HCEC 1CT (cell line): ENCODE data around the gene KCNN2.
A peak's percentile ranks its signal among the peaks of the same experiment; 100 is the strongest.

Experiments used
- DNase-seq: peaks from one replicate; pipeline ENCODE4 v3.0.0-alpha.2; 2017

The KCNN2 gene

DNA sequence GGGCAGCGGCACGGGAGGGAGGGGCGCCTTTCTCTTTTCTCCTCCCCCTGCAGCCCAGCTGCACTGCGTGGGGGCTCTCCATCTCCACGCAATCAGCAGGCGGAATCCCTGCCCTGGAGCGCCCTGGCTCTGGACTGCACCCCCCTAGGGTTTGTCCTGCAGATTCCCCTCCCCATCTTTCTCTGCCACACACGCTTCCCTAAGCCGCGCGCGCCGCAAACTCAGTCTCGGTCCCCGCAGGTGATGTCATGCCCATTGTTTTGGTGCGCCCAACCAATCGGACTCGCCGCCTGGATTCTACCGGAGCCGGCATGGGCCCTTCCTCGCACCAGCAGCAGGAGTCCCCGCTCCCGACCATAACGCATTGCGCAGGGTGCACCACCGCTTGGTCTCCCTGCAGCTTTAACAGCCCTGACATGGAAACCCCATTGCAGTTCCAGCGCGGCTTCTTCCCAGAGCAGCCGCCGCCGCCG lies at the start of gene KCNN2:
KCNN2 (plus strand) TSS at position 347 of the 473 bp plus-strand sequence; CDS start at position 417, 70 bp downstream.
- no peak for DNase-seq

DNA sequence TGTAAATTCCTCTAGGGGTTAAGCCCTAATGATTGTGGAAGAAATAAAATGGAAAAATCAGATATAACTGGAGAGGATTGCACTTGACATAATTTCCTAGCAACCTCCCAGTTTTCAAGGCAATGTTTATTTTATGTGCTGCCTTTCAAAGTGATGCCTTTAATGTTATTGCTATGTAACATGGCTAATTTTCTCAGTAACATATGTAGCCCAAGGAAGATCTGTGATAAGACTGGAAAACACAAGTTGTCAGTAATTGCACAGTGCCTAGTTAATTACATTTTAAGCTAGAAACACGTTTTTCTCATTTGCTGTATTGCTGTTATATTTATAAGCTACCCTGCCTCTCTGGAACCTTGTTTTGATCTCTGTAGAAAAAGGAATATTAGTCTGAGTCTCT lies 49.2 kb upstream of the KCNN2 start:
- no peak for DNase-seq

DNA sequence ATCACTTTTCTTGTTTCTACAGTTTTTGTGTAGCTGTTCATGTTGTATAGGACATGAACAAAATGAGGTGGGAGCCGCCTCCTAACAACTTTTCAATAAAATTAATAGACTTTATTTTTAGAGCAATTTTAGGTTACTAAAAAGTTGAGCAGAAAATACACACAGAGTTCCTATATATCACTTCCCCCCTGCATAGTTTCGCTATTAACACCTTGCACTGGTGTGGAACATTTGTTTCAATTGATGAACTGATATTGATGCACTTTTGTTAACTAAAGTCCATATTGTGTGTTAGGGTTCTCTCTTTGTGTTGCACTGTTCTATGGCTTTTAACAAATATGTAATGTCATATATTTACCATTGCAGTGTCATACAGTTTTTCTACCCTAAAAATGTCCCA lies 47.8 kb upstream of the KCNN2 start:
- DNase-seq: no peak

DNA sequence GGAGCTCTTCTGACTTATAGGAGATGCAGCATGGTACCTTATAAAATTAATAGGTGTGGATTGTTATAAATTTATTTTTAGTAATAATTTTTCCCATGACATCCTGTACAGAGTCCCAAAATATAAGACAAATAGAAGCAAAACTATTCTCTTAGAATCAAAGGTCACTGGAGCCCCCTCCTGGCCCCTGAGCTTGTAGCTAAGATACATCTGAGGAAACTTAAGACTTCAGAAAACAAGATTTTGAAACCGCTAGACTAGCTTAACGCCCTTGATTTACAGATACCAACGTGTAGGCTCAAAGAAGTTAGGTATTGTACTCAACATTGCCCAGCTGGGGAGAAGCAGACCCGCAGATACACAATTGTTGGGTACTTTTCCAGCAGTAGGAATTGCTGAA lies 45.7 kb upstream of the KCNN2 start:
- no peak for DNase-seq

DNA sequence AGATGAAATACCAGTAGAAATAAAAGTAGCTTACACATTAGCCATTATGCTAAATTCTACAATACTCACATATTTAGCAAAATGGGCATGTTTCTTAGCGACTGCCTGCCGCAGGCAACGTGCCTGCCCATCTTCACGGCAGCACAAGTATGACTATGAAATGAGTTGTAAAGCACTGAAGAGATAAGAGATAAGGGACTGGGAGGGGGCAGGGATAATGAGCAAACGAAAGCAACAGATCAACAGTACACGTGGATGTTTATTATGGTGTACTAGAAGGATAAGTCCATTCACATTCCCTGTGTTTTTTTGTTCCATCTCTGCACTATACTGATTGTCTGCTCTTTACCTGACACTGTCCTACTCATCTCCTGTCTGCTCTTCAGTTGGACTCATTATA lies 44.1 kb upstream of the KCNN2 start:
- no peak for DNase-seq

DNA sequence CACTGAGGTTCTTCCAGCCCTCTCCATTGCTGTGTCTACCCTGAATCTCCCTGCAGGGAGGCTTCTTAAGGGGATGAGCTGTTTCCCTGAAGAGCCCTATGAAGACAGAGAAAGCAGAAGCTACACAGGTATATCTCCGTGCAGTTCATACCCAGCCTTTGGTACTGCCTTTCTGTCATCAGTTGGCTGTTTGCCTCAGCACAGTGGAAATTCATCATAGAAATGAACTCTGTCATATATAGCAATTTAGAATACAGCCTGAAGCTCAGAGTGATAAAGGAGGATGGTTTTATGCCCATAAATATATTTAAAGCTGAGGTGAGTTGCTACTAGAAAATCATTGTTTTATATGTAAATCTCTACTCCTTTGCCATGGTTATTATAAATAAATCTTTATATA lies 42.6 kb upstream of the KCNN2 start:
- no peak for DNase-seq

DNA sequence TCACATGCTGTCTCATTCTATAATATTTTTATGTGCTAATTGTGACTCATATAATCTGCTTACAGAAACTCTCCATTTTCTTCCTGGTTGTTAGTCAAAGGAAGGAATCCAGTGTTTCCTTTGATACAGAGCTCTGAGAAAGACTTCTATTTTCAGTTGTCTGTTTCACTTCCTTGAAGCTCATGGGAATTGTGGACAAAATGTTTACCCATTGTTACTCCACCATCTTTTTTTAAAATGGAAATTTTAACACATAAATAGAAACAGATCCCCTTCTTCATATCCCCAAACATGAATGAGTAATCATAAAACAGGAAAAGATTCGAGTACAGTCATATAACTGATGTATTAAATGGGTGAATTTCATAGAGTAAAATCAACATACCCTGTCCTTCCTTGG lies 42.0 kb upstream of the KCNN2 start:
- DNase-seq: peak; percentile 35

DNA sequence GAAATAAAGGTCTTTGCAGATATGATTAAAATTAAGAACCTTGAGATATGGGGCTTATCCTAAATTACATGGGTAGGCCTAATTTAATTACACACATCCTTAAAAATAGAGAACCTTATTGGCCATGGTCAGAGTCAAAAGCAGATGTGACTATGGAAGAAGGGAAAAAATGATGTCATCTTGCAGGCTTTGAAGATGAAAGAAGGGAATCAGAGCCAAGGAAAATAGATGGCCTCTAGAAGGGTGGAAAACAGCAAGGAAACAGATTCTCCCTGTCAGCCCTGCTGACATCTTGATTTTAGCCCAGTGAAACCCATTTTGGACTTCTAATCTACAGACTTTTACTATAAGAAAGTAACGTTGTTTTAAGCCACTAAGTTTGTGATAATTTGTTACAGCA lies 37.6 kb upstream of the KCNN2 start:
- DNase-seq: no peak

DNA sequence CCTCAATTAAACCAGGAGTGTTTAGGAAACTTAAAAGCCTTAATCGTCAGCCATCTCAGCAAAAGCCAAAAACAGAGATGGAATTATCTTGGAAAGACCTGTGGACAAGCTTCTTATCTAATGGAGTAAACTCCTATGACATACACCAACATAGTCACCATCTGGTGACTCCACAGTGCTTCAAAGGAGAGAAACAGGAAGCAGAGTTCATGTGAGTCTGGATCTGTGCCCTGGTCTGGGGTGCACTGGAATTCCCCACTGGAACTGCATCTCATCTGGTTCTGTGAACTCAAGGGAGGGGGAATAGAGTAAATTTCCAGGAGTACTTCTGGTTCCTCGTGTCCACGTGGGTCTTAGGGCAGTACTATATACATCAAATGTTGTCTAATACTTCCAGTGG lies 36.3 kb upstream of the KCNN2 start:
- peak; percentile 9 for DNase-seq

DNA sequence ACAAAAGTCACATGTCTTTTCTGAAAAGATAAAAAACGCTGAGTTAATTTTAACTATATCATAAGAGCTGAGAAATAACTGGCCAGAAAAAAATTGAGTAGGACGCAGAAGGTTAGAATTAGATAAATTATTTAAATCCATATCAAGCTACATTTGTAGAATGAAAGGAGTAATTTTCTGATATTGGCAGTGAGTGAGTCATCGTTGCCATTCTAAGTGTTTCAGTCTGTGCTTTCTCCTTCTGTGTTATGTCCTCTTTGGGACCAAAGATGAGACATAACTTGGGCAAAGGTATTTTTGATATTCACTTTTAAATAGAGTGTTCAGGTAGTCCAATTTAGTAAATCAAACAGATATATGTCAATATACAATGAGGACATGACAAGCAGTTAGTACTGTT lies 34.4 kb upstream of the KCNN2 start:
- no peak for DNase-seq

DNA sequence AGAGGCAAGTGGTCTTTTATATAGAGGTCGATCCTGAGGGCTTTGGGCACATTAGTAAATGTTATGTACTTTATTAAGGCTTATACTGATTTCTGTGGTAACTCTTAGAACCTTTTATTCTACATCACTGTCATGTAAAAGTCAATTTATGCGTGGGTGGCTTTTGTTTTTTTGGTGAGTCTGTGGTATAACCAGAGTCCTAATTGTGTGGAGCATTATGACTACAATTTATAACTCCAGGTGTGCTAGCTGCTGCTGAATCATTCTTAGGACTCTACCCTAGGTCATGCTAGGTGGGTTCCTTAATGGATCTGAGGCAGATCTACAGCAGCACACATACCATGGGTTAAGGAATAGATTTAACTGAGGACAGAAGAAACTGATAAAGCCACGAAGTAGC lies 33.9 kb upstream of the KCNN2 start:
- DNase-seq: no peak

DNA sequence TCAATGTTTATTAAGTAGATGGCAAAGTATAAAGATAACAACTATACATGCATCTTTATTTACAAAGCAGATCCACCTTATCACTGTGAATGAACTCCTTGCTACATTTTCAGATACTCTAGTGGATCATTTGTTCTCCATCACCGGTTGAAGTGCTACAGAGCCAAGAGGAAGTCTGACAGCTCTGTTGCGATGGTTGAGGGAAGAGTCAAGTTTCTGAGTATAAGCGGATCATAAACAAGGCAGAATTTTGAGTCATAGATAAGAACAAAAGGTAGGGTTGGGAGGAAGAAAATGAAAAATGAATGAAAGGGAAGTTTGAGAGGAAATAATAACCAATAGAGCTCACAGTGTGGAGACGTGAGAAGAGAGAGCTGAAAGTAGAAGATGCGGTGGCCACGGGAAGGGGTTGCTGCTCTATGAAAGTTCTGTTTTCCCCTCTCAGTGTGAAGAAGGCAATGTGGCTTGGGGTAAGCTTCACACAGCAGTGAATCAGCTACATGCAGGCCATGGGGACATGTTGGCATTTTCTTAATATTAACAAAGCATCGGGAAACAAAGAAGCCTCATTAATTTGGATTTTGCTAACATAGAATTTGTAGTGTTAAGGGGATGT lies 30.8 kb upstream of the KCNN2 start:
- no peak for DNase-seq

DNA sequence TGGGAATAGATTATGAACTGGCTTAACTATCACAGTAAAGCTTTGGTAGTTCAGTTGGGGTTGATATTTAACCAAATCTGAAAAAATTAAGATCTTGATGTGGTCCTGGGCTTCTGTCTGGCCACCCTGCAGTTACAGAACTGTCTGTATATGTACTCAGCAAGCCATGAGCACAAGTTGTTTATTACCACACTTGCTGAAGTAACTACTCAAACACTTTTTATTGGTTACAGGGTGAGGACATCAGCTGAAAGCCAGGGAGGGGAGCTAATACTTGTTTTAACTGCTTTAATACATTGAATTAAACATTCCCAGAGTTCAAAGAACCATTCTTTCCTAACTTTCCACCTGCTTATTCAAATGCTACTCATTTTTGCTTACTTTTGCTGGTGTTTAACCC lies 29.4 kb upstream of the KCNN2 start:
- DNase-seq: no peak

DNA sequence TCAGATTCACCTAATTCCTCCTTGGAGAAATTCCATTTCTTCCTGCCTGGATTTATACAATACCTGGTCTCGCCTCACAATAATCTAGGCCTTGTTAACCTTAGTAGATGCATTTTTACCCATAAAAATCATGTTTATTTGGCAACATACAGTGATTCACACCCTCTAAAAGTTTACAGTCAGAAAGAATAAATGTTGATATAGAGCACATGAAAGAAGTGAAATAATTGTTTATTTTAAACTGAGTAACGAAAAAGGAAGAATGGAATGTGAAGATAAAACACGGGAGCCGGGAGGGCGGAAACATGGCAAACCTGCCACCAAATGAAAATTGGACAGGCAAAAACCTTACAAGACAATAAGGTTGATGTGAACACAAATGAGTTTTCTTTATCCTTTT lies 28.9 kb upstream of the KCNN2 start:
- DNase-seq: no peak

DNA sequence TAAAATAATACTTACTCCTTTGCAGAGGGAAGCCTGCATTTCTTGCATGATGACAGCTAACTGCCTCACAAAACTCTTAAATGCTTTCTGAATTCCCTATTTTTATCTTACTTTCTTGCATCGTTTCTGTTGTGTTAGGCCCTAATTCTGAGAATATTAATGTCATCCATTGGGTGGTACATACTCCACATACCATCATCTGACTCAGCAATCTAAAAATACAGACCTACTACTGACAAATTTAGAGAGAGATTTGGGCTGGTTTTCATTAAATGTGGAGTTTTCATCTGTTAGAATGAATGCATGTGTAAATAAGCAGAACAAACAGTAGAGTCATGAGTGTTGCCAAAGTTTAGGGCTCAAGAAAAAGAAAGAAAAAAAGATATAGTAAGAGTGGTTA lies 26.5 kb upstream of the KCNN2 start:
- DNase-seq: no peak

DNA sequence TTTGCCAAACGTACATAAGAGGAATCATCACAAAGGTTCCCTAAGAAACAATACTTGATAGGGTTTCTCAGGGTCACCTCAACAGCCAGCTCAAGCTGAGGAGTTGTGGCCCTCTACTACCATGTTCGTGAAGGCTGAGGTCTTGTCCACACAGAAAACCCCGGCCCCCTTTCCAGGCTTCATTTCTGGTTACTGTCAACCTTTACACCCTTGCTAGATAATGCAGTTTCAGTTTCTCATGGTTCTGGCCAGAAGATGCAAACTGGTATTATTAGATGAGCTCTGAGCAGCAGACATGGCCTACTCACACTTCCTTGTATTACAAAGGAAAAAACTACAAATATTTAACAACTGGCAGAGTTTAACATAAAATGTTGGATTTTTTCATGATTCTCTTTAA lies 22.8 kb upstream of the KCNN2 start:
- DNase-seq: no peak

DNA sequence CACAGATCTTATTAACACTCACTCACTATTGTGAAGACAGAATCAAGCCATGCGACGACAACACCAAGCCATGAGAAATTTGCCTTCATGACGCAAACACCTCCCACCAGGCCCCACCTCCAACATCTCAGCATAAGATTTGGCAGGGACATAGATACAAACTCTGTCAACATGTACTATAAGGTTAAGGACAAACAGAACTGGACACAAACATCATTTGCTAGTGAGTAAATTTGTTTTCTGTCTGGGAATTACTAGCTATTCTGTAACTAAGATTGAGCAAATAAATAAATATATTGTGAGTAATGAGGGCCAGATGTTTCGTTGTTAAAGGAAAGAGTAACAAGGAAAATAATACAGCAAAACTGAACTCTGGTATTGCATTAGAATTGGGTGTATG lies 15.7 kb upstream of the KCNN2 start:
- no peak for DNase-seq

DNA sequence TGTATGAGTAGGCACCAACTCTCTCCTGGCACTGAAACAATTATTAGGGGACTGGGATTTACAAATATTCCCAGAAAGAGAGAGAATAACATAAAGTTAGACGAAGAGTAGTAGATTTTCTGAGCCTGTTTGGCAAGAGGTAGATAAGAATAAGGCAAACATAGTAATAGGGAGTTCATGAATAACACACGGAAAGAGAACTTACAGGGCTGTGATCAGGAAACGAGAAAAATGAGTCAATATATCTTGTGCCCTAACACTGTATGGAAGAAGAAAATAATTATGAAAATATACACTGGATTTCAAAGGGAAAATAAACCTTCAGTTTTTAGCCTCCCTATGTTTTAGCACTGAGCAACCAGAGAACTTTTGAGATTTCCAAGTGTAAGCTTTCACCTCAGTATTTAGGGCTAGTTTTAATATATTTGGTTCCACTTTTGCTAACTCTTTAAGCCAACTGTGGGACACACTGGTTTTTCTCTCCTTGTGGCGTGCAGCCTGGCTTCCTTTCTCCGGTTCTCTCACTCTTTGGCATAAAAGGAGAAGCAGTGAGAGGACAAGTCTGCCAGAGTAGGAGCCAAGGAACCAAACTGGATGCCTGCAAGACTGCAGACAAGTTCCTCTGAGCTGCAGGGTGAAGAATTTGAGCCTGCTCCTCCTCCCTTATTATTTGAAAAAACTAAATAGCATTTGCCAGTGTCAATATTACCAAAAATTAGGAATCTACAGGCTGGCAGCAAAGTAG lies 6.6 kb upstream of the KCNN2 start:
- no peak for DNase-seq

DNA sequence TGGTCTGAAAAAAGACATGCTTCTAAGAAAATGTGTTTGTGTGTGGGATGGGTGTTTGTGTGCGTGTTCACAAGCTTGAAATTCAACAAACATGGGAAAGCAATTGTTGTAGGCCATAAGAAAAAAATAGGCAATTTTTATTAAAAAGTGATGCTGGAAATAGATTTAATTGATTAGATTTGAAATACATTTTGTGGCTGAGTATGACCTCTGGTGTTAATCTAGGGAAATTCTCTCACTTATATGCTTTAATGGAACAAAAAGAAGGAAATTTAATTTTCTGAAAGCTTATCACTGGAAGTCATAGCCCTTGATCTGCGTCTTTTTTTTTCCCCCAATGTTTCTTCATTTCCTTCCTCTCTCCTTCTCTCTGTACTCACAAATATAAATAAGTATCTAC lies 3.5 kb upstream of the KCNN2 start:
- no peak for DNase-seq

DNA sequence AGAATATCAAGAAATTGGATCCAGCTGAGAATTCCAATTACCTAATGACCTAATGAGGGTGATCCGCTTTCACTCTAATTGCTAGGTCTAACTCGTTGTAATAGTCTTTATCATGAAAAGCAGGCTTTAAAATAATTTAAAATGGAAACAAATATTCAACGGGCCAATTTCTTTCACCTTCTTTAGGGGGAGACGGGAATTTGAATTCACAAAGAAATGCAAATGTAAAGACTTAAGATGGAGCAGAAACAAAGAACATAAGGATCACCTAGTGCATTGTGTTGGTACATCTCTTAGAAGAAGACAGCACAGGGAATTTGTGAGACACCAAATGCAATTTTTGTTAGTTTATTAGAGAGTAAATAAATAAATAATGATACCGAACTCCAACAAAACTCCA lies 1.5 kb upstream of the KCNN2 start:
- DNase-seq: no peak

DNA sequence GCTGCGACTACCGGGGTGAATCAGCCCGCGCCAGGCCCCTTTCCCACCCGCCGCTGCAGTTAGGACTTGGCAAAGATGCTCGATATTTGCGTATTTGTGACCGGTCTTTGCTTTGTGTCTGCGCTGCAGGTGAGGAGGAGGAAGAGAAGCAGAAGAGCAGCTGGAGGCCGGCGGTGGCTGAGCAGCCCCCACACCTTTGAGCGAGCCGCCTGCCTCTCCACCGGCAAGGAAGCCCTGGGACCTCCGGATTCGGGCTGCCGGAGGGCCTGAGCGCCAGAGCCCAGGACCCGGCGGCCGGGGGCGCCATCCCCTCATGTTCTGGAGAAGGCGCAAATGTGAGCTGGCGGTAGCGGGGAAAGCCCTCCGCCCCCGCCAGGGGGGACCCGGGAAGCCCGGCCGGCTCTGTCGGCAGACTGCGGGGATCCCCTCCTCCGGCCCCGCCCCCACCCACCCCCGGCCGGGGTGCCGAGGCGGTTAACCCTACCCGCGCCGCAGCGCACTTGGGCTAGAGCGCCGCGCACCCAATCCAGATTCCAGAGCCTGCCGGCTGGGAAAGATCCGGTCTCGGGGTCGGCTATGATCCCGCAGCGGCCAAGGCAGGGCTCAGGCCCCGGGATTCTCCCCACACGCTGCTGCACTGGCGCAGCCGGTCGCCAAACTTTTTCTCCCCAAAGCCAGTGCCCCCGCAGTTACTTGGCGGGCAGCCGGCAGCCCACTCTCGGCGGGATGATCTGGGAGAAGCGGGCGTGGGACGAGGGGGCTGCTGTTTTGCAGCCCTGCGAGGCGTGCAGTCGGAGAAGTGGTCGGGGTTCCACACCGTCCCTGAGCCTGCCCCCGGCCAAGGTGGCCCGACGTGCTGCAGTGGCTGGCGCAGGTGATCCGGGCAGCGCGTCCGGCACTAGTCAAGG lies 800 bp upstream of the KCNN2 start:
- no peak for DNase-seq

DNA sequence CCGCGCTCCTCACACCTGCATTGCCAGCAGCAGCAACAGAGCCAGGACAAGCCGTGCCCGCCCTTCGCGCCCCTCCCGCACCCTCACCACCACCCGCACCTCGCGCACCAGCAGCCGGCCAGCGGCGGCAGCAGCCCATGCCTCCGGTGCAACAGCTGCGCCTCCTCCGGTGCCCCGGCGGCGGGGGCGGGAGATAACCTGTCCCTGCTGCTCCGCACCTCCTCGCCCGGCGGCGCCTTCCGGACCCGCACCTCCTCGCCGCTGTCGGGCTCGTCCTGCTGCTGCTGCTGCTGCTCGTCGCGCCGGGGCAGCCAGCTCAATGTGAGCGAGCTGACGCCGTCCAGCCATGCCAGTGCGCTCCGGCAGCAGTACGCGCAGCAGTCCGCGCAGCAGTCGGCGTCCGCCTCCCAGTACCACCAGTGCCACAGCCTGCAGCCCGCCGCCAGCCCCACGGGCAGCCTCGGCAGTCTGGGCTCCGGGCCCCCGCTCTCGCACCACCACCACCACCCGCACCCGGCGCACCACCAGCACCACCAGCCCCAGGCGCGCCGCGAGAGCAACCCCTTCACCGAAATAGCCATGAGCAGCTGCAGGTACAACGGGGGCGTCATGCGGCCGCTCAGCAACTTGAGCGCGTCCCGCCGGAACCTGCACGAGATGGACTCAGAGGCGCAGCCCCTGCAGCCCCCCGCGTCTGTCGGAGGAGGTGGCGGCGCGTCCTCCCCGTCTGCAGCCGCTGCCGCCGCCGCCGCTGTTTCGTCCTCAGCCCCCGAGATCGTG lies 517 bp downstream of the KCNN2 start:
- no peak for DNase-seq
